GM10266 (cell line): ENCODE measurements around the gene CDC42BPB.

Source experiments
- DNase-seq: peaks from one replicate; pipeline ENCODE4 v3.0.0; 2012; ENCODE audit errors: extremely low spot score
- CTCF ChIP-seq: IDR thresholded peaks from 2 replicates; pipeline ENCODE4 v1.5.1; 2012; ENCODE audit warnings: mild to moderate bottlenecking, low read depth; ENCODE audit not compliant: control insufficient read depth, insufficient read depth; ENCODE audit errors: missing control alignments

CDC42BPB gene

GRCh38 chr14:103045371-103045869 lies 11.9 kb downstream of the CDC42BPB start:
- peak; percentile 55 for DNase-seq
- no peak for TF ChIP-seq CTCF

- no peak for TF ChIP-seq CTCF
- no peak for DNase-seq
Measured at GRCh38 chr14:103043257-103044015, 13.9 kb downstream of the CDC42BPB start.

GRCh38 chr14:103041464-103041863 lies 15.9 kb downstream of the CDC42BPB start:
- no peak for DNase-seq
- TF ChIP-seq CTCF, result no peak

- no peak for TF ChIP-seq CTCF
- DNase-seq, result no peak
Measured at GRCh38 chr14:103033681-103034096, 23.7 kb downstream of the CDC42BPB start.

DNA sequence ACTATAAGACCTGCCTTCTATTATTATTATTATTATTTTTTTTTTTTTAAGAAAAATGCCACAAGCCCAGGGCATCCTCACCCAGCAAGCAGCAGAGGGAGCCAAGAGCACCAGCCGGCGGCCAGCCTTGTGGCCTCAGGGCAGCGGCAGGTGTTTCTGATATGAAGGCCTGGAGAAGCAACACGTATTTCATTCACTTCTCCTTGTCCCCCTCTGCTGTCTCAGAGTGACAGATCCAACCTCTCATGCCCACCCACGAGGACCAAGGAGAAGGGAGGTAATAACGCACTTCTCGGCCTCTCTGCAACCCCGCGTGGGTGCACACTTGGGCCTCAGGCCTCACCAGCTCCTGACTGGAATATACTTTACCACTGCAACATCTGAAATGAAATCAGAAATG lies 25.4 kb downstream of the CDC42BPB start:
- no peak for DNase-seq
- no peak for TF ChIP-seq CTCF

GRCh38 chr14:103031566-103031911 lies 25.8 kb downstream of the CDC42BPB start:
- no peak for DNase-seq
- TF ChIP-seq CTCF, result no peak

GRCh38 chr14:103030741-103031565 lies 26.4 kb downstream of the CDC42BPB start:
- TF ChIP-seq CTCF, result no peak
- no peak for DNase-seq
